Adrenal gland (tissue), 12 donors: ENCODE data around the gene CCDC102A. TPM values are rescaled to one million over a fixed set of nuclear protein-coding genes. Genes with fewer than 3 reads are reported as not detected.

Source experiments
- DNase-seq, 7 donors: peaks; one replicate each; pipeline ENCODE4 v3.0.0-alpha.2; 2019 to 2020
- H3K27ac ChIP-seq, 5 donors: fragments of 200-600 bp; sonication (generic) in 4 of 5; 1 replicate in 3 of 5; 2 replicates in 2 of 5; pipeline versions ENCODE4 v1.5.1 to v1.8.0; 2016 to 2020; ENCODE audit warnings: mild to moderate bottlenecking in 1 of 5
- H3K27me3 ChIP-seq: fragments of 200-600 bp; 2 replicates; pipeline ENCODE4 v1.8.0; 2021
- H3K36me3 ChIP-seq, 2 donors: fragments of 200-600 bp; replicated peaks in 1 of 2; 1 replicate in 1 of 2; 2 replicates in 1 of 2; pipeline versions ENCODE4 v1.5.1 to v1.8.0; 2018 to 2022
- H3K4me1 ChIP-seq, 2 donors: fragments of 200-600 bp; replicated peaks in 1 of 2; 1 replicate in 1 of 2; 2 replicates in 1 of 2; pipeline versions ENCODE4 v1.5.1 to v1.8.0; 2018 to 2021
- H3K4me3 ChIP-seq, 4 donors: fragments of 200-600 bp; sonication (generic) in 3 of 4; one replicate each; pipeline ENCODE4 v1.5.1; 2016 to 2018
- H3K9me3 ChIP-seq, 3 donors: fragments of 200-600 bp; sonication (generic) in 1 of 3; replicated peaks in 1 of 3; 1 replicate in 2 of 3; 2 replicates in 1 of 3; pipeline versions ENCODE4 v1.5.1 to v1.8.0; 2016 to 2021
- CTCF ChIP-seq, 6 experiments: fragments of 450-650 bp in 4 of 6; fragments of 200-600 bp in 2 of 6; sonication (generic) in 1 of 6; IDR thresholded peaks; 1 replicate in 5 of 6; 2 replicates in 1 of 6; pipeline versions ENCODE4 v1.5.1 to v1.8.0; 2016 to 2021; ENCODE audit warnings: antibody characterized with exemption in 6 of 6, mild to moderate bottlenecking in 2 of 6, moderate library complexity in 1 of 6
- POLR2A ChIP-seq, 2 donors: fragments of 450-650 bp; IDR thresholded peaks; one replicate each; pipeline ENCODE4 v1.6.1; 2017; ENCODE audit warnings: antibody characterized with exemption in 2 of 2, mild to moderate bottlenecking in 2 of 2, moderate library complexity in 1 of 2
- WGBS, 4 donors: extraction: QIAGEN DNeasy Blood & Tissue Kit in 2 of 4; methylation state at CpG; one replicate each; pipeline versions ENCODE4 v1.1.5 to v1.1.7; 2013 to 2017; 5-methylcytosine and 5-hydroxymethylcytosine counted together
- intact Hi-C, 2 donors: fragments of 100-400 bp; cut with DNase I; formaldehyde crosslinking; loops; one replicate each; pipeline versions ENCODE4 v1.14.1 to v1.15.0; 2022 to 2023
- polyA plus RNA-seq, 3 donors: library from polyadenylated mRNA; stranded (reverse); fragments of 200-250 nt in 2 of 3; fragments of 350-450 nt in 1 of 3; fragmentation: Illumina TruSeq in 1 of 3; extraction: RNeasy Lipid Tissue Mini Kit (QIAGEN cat#74804) in 1 of 3; gene quantifications; one replicate each; pipeline ENCODE4 v1.2.3, GENCODE V29; 2013 to 2014
- total RNA-seq, 9 donors: library from RNA; depleted of rRNA in 4 of 9; stranded (reverse); fragments of >200 nt in 4 of 9; fragments of 120-200 nt in 1 of 9; fragmentation: NEBNext Ultra II Directional in 1 of 9; extraction: Animal tissue kit (Norgen Biotek cat#: 25700) in 1 of 9; gene quantifications; one replicate each; pipeline versions ENCODE4 v1.1.0 to v1.2.4, GENCODE V29; 2013 to 2023
- donor health status: healthy with polysubstance abuse.
- donor health status: Bipolar disorder and iron deficiency.
- donor health status: DM: yes; HTN: yes; CAD: no.
- donor health status: DM: no; HTN: no; CAD: no.
- donor health status: DM: no; HTN: no; CAD: no.
- donor health status: DM: yes; HTN: yes; CAD: no.

CCDC102A gene
- total and polyA plus RNA-seq, 12 donors = 1.6 to 23.6 (median 8.9) TPM

GRCh38 chr16:57476546-57477410, 59.6 kb downstream of the CCDC102A start:
- no peak overlapping the region for H3K27ac ChIP-seq
- H3K27me3 ChIP-seq = no peaks in the 10 kb centered on the region
- peaks cover 0 to 29% of the 10 kb centered on the region in 2 donors for H3K36me3 ChIP-seq
- no peaks in the 10 kb centered on the region for H3K9me3 ChIP-seq
- TF ChIP-seq CTCF (IDR thresholded peaks at IDR 0.05) (no peak), POLR2A (IDR thresholded peaks at IDR 0.05) (no peak)
- peaks cover 0 to 29% of the 10 kb centered on the region in 2 donors for H3K4me1 ChIP-seq
- 82 to 91% (median 89%) methylated on average over 5 to 6 of the region's 6 CpGs for WGBS, 4 donors
- H3K4me3 ChIP-seq = no peak overlapping the region
- intact Hi-C loops = loop anchor here in 1 of 2 donors (5.0 kb wide), 1 partner anchor 41 kb away; no protein-coding TSS in a partner anchor
- peak in 1 of 7 donors; percentile 48 for DNase-seq

GRCh38 chr16:57475711-57476339, 60.5 kb downstream of the CCDC102A start:
- intact Hi-C loops = loop anchor here in 1 of 2 donors (5.0 kb wide), 1 partner anchor 41 kb away; no protein-coding TSS in a partner anchor
- WGBS, 4 donors = 27 to 45% (median 38%) methylated on average over 6 to 12 of the region's 12 CpGs
- peak in 5 of 6 experiments; percentile 16 to 54 (median 34) for TF ChIP-seq CTCF (IDR thresholded peaks at IDR 0.05)
- no peak for TF ChIP-seq POLR2A (IDR thresholded peaks at IDR 0.05)
- peak in 4 of 7 donors; percentile 30 to 74 (median 50) for DNase-seq
- Histone ChIP-seq H3K36me3 (peaks cover 0 to 39% of the 10 kb centered on the region in 2 donors), H3K27ac (peak overlapping the region in 1 of 5 donors; percentile 20), H3K9me3 (no peaks in the 10 kb centered on the region), H3K27me3 (no peaks in the 10 kb centered on the region), H3K4me1 (peaks cover 6 to 33% of the 10 kb centered on the region in 2 donors), H3K4me3 (no peak overlapping the region)

- H3K9me3 ChIP-seq = no peaks in the 10 kb centered on the region
- no peak for DNase-seq
- peaks cover 14 to 33% of the 10 kb centered on the region in 2 donors for H3K4me1 ChIP-seq
- H3K4me3 ChIP-seq = no peak overlapping the region
- WGBS, 4 donors = 82 to 84% (median 83%) methylated on average over 24 to 30 of the region's 30 CpGs
- peaks cover 0 to 47% of the 10 kb centered on the region in 2 donors for H3K36me3 ChIP-seq
- TF ChIP-seq POLR2A (IDR thresholded peaks at IDR 0.05) = no peak
- TF ChIP-seq CTCF (IDR thresholded peaks at IDR 0.05) = no peak
- H3K27ac ChIP-seq = no peak overlapping the region
- intact Hi-C loops = loop anchor here in 1 of 2 donors (5.0 kb wide), 1 partner anchor 42 kb away; no protein-coding TSS in a partner anchor
- H3K27me3 ChIP-seq = no peaks in the 10 kb centered on the region
Measured at GRCh38 chr16:57474671-57475661, 61.4 kb downstream of the CCDC102A start.
